ENCODE data around the gene AMD1.
"Not testable (repeated sequence)": the region's sequence is repeated elsewhere in the genome, so short reads cannot be mapped to it uniquely, and the experiment has no call there.

The AMD1 gene

DNA sequence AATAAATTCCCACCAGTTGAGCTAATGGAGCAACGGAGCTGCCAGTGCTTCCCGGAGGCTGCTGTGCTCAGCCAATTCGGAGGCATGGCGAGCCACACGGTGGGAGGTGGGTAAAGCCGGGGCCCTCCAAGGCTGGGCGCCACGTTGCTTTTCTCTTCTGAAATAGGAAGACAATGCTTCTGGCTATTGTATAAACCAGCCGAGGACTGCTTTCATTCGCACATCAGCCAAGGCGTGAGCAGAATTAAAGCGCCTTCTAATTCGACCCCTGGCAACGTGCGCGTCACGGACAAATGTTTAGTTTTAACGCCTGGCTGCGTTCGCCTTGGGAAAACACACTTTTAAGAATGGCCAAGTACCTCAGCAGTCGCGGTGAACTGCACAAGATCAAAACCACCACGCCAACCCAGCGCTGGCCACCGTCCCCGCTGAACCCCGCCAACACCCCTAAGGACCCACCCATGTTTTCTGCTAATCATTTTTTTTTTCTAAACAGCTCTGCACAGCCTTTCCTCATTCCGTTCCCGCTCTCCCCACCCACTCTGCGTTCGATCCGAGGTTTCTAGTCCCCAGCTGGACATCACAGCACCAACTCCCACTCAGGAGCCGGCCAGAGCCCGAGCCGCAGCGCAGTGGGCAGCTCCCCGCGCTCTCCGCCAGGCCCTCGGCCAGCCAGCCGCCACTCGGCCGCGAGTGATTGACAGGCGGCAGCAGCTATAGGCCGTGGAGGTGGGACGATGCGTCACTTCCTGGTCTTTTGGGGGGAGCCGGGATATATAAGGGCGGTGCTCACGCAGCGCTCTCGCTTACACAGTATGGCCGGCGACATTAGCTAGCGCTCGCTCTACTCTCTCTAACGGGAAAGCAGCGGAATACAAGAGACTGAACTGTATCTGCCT lies at the start of gene AMD1:
Gene AMD1, plus strand, starts transcription at position 805 of the 899 bp plus-strand sequence. CDS start 321 bp downstream, outside the sequence.
- no peaks in the 10 kb centered on the region for H3K27me3 ChIP-seq (ENCODE audit: insufficient read depth, low read length)
- H3K9ac ChIP-seq (ENCODE audit: low read depth, low read length) = peak within 1 kb of the TSS; percentile 90
- H3K27ac ChIP-seq (ENCODE audit: low read length) = peak within 1 kb of the TSS; percentile 78
- no peaks in the 10 kb centered on the region for H3K9me3 ChIP-seq (ENCODE audit: insufficient read depth, low read depth, low read length)
- peaks cover 10% of the 10 kb centered on the region; the same call in 1 of the 2 replicates for H3K4me1 ChIP-seq (ENCODE audit: insufficient read depth, low read length)
- H3K4me3 ChIP-seq (ENCODE audit: low read length) = peak within 1 kb of the TSS; percentile 100
- no peaks in the 10 kb centered on the region for H3K36me3 ChIP-seq (ENCODE audit: insufficient read depth, low read depth, low read length)

DNA sequence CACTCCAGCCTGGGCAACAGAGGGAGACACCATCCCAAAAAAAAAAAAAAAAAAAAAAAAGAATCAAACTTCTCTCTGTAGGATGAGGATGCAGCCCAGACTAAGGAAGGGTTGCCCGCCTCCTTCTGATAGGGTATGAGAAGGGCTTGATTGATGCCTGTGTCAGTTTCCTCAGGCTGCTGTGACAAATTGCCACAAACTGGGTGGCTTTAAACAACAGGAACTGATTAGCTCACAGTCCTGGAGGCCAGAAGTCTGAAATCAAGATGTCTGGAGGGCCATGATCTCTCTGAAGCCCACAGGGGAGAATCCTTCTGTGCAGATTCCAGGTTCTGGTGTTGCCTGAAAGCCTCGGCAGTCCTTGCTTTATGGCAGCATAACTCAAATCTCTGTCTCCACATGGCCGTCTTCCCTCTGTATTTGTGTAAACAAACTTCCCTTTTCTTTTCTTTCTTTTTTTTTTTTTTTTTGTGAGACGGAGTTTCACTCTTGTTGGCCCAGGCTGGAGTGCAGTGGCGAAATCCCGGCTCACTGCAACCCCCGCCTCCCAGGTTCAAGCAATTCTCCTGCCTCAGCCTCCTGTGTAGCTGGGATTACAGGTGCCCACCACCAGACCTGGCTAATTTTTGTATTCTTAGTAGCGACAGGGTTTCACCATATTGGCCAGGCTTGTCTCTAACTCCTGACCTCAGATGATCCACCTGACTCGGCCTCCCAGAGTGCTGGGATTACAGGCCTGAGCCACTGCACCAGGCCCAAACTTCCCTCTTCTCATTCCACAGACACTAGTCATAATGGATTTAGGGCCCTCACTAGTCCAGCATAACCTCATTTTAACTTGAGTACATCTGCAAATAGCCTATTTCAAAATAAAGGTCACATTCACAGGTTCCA lies 48.1 kb upstream of the AMD1 start:
- Histone ChIP-seq H3K36me3 (ENCODE audit: insufficient read depth, low read depth, low read length) (no peaks in the 10 kb centered on the region), H3K4me3 (ENCODE audit: low read length) (no peak overlapping the region), H3K4me1 (ENCODE audit: insufficient read depth, low read length) (no peaks in the 10 kb centered on the region), H3K9me3 (ENCODE audit: insufficient read depth, low read depth, low read length) (no peaks in the 10 kb centered on the region), H3K9ac (ENCODE audit: low read depth, low read length) (no peak overlapping the region), H3K27me3 (ENCODE audit: insufficient read depth, low read length) (no peaks in the 10 kb centered on the region), H3K27ac (ENCODE audit: low read length) (no peak overlapping the region)

DNA sequence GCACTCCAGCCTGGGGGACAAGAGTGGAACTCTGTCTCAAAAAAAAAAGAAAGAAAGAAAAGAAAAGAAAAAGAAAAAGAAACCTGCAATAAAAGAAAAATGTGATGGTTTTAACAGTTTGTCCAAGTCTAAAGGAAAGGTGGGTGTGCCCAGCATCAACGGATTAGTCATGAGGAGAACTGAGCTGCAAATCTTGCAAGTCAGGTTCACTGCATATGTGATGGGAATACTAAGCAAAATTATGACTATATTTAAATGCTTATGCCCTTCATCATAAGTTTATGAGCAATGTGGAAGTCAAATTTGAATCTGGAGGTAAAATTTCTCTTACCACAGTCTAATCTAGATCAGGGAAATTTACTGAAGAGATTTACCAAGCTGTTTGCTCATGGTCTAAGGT lies 46.2 kb upstream of the AMD1 start:
- Histone ChIP-seq H3K36me3 (ENCODE audit: insufficient read depth, low read depth, low read length) (no peaks in the 10 kb centered on the region), H3K4me1 (ENCODE audit: insufficient read depth, low read length) (no peaks in the 10 kb centered on the region), H3K4me3 (ENCODE audit: low read length) (no peak overlapping the region), H3K27me3 (ENCODE audit: insufficient read depth, low read length) (no peaks in the 10 kb centered on the region), H3K9me3 (ENCODE audit: insufficient read depth, low read depth, low read length) (no peaks in the 10 kb centered on the region), H3K27ac (ENCODE audit: low read length) (no peak overlapping the region), H3K9ac (ENCODE audit: low read depth, low read length) (no peak overlapping the region)

DNA sequence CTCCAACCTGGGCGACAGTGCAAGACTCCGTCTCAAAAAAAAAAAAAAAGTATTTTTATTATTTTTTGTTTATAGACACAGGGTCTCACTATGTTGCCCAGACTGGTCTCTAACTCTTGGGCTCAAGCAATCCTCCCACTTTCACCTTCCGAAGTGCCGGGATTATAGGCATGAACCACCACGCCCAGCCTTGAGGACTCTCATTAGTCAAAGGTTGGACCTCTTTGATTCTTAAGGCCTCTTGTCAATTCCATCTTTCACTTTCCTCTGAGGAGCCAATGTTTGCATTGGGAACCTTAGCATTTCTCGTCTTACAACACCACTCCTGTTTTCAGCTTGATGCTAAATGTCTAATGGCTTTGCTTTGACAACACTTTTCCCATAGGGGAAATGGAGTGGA lies 43.2 kb upstream of the AMD1 start:
- Histone ChIP-seq H3K36me3 (ENCODE audit: insufficient read depth, low read depth, low read length) (no peaks in the 10 kb centered on the region), H3K4me1 (ENCODE audit: insufficient read depth, low read length) (no peaks in the 10 kb centered on the region), H3K27me3 (ENCODE audit: insufficient read depth, low read length) (no peaks in the 10 kb centered on the region), H3K9ac (ENCODE audit: low read depth, low read length) (no peak overlapping the region), H3K4me3 (ENCODE audit: low read length) (no peak overlapping the region), H3K9me3 (ENCODE audit: insufficient read depth, low read depth, low read length) (no peaks in the 10 kb centered on the region), H3K27ac (ENCODE audit: low read length) (no peak overlapping the region)

DNA sequence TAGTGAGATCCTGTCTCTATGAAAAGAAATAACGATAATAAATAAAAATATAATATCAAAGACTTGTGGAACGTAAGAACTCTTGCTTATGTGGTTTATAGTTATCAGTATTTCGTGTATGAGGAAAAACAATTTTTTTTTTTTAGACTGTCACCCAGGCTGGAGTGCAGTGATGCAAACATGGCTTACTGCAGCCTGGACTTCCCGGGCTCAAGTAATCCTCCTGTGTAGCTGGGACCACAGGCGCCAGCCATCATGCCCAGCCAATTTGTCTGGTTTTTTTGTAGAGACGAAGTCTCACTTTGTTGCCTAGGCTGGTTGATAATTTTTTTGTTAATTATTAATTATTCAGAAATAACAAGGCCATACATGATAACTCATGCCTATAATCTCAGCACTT lies 40.8 kb upstream of the AMD1 start:
- Histone ChIP-seq H3K4me3 (ENCODE audit: low read length) (no peak overlapping the region), H3K4me1 (ENCODE audit: insufficient read depth, low read length) (no peaks in the 10 kb centered on the region)

DNA sequence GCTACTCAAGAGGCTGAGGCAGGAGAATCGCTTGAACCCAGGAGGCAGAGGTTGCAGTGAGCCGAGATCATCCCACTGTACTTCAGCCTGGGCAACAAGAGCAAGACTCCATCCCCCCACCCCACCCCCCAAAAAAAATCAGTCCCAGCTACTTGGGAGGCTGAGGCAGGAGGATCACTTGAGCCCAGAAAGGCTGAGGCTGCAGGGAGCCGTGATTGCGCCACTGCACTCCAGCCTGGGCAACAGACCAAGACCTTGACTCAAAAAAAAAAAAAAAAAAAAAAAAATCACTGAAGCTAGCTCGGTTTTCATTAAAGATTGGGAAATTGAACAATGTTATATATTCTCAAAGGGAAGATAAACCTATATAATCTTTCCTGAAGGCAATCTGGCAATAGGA lies 38.8 kb upstream of the AMD1 start:
- not testable (repeated sequence) for H3K4me3 ChIP-seq (ENCODE audit: low read length); H3K36me3 ChIP-seq (ENCODE audit: insufficient read depth, low read depth, low read length); H3K9me3 ChIP-seq (ENCODE audit: insufficient read depth, low read depth, low read length); H3K4me1 ChIP-seq (ENCODE audit: insufficient read depth, low read length); H3K27me3 ChIP-seq (ENCODE audit: insufficient read depth, low read length); H3K9ac ChIP-seq (ENCODE audit: low read depth, low read length); H3K27ac ChIP-seq (ENCODE audit: low read length)

More for the DNA sequence above, 40.8 kb upstream of the AMD1 start:
- Histone ChIP-seq H3K9ac (ENCODE audit: low read depth, low read length) (no peak overlapping the region), H3K36me3 (ENCODE audit: insufficient read depth, low read depth, low read length) (no peaks in the 10 kb centered on the region), H3K9me3 (ENCODE audit: insufficient read depth, low read depth, low read length) (no peaks in the 10 kb centered on the region), H3K27ac (ENCODE audit: low read length) (no peak overlapping the region), H3K27me3 (ENCODE audit: insufficient read depth, low read length) (no peaks in the 10 kb centered on the region)

DNA sequence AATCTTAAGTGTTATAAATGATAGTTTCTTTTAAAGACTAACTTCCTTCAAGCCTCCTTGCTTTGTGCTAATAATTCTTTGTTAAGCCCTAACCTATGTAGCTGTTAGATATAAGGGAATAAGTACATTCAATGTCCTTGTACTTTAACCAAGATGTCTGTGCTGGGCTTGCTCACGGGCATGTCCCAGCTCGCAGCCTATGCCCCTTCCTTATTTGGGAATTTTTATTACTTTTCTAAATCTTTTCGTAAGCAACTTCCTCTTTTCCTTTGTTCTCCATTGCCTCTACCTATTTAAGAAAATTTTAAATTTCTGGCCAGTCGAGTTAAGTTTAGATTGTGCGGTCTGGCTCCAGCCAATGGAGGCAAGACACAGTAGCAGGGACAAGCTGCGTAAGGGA lies 33.3 kb upstream of the AMD1 start:
- H3K4me3 ChIP-seq (ENCODE audit: low read length) = no peak overlapping the region
- no peak overlapping the region for H3K27ac ChIP-seq (ENCODE audit: low read length)
- H3K9me3 ChIP-seq (ENCODE audit: insufficient read depth, low read depth, low read length) = no peaks in the 10 kb centered on the region
- no peak overlapping the region for H3K9ac ChIP-seq (ENCODE audit: low read depth, low read length)
- H3K36me3 ChIP-seq (ENCODE audit: insufficient read depth, low read depth, low read length) = no peaks in the 10 kb centered on the region
- H3K27me3 ChIP-seq (ENCODE audit: insufficient read depth, low read length) = no peaks in the 10 kb centered on the region
- H3K4me1 ChIP-seq (ENCODE audit: insufficient read depth, low read length) = no peaks in the 10 kb centered on the region

DNA sequence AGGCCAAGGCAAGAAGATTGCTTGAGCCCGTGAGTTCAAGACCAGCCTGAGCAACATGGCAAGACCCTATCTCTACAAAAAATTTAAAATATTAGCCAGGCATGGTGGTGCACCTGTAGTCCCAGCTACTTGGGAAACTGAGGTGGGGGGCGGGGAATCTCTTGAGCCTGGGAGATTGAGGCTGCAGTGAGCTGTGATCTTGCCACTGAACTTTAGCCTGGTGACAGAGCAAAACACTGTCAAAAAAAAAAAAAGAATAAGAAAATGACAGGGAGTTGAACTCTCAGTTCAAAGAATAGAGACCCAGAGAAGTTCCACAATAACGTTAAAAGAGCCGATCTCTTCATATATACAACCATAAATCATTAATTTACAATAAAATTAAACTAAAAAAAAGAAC lies 24.8 kb upstream of the AMD1 start:
- no peaks in the 10 kb centered on the region for H3K9me3 ChIP-seq (ENCODE audit: insufficient read depth, low read depth, low read length)
- H3K4me3 ChIP-seq (ENCODE audit: low read length) = no peak overlapping the region
- H3K27me3 ChIP-seq (ENCODE audit: insufficient read depth, low read length) = no peaks in the 10 kb centered on the region
- no peaks in the 10 kb centered on the region for H3K4me1 ChIP-seq (ENCODE audit: insufficient read depth, low read length)
- H3K36me3 ChIP-seq (ENCODE audit: insufficient read depth, low read depth, low read length) = no peaks in the 10 kb centered on the region
- H3K27ac ChIP-seq (ENCODE audit: low read length) = no peak overlapping the region
- H3K9ac ChIP-seq (ENCODE audit: low read depth, low read length) = no peak overlapping the region

DNA sequence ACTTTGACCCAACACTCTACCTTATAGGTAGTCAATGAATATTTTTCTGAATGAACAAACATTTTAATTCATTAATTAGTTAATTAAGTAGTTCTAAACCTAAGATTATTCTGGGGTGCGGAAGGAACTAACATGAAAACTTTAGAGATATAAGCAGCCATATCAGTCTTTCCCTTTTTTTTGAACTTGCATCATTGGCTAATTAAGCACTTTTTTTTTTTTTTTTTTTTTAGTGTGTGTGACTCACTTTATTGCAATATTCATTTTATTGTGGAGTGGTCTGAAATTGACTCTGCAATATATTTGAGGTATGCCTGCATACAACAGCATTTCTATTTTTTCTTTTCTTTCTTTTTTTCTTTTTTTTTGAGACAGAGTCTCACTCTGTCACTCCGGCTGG lies 21.8 kb upstream of the AMD1 start:
- H3K4me1 ChIP-seq (ENCODE audit: insufficient read depth, low read length) = no peaks in the 10 kb centered on the region
- no peaks in the 10 kb centered on the region for H3K36me3 ChIP-seq (ENCODE audit: insufficient read depth, low read depth, low read length)
- no peaks in the 10 kb centered on the region for H3K9me3 ChIP-seq (ENCODE audit: insufficient read depth, low read depth, low read length)
- no peak overlapping the region for H3K9ac ChIP-seq (ENCODE audit: low read depth, low read length)
- H3K4me3 ChIP-seq (ENCODE audit: low read length) = no peak overlapping the region
- H3K27me3 ChIP-seq (ENCODE audit: insufficient read depth, low read length) = no peaks in the 10 kb centered on the region
- H3K27ac ChIP-seq (ENCODE audit: low read length) = no peak overlapping the region

DNA sequence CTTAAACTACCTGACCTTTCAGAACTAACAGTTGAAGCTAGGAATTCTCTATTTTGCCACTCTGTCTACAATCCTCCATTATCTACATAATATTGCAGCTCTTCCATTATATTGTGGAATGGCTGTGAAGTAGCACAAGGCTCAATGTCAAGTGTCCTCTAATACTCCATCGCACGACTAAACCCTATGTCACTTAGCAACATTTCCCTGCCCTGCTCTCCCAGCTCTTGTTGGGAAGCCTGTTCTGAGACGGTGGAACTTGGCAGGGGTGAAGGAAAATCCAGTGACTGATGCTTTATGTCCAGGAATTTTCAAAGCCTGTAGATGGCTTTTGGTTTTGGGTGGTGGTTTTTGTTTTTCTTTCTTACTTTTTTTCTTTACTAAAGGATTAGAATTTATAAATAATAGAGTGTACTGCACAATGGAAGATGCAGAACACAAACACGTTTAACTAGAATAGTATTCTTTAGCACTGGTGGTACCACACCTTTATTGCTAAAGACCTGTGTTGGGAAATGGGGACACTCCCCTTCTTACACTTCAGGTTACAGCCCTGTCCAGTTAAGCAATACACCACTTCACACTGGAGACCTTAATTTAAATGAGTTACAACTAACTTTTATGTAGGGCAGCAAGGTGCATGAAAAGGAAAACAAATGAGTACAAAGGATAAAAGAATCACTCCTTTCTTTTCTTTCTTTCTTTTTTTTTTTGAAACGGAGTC lies 20.7 kb upstream of the AMD1 start:
- Histone ChIP-seq H3K4me1 (ENCODE audit: insufficient read depth, low read length) (no peaks in the 10 kb centered on the region), H3K27ac (ENCODE audit: low read length) (no peak overlapping the region), H3K27me3 (ENCODE audit: insufficient read depth, low read length) (no peaks in the 10 kb centered on the region), H3K36me3 (ENCODE audit: insufficient read depth, low read depth, low read length) (no peaks in the 10 kb centered on the region), H3K9ac (ENCODE audit: low read depth, low read length) (no peak overlapping the region), H3K4me3 (ENCODE audit: low read length) (no peak overlapping the region), H3K9me3 (ENCODE audit: insufficient read depth, low read depth, low read length) (no peaks in the 10 kb centered on the region)

DNA sequence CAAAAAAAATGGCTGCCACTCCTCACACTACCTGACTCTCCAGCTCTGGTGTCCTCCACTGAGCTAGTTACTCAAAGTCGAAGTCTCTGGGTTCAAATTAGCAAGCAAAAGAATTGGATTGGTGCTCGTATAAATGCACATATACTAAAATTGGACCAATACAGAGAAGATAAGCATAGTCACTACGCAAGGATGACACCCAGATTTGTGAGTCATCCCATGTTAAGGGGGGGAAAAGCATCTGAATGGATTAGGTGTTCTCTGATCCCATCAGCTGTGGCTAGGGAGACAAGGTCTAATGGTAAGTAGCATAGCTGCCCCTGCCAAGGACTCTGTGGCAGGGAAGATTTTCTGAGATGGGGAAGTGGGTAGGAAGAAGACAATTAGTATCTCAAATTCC lies 18.3 kb upstream of the AMD1 start:
- no peaks in the 10 kb centered on the region for H3K36me3 ChIP-seq (ENCODE audit: insufficient read depth, low read depth, low read length)
- H3K27me3 ChIP-seq (ENCODE audit: insufficient read depth, low read length) = no peaks in the 10 kb centered on the region
- no peaks in the 10 kb centered on the region for H3K9me3 ChIP-seq (ENCODE audit: insufficient read depth, low read depth, low read length)
- no peak overlapping the region for H3K27ac ChIP-seq (ENCODE audit: low read length)
- H3K4me1 ChIP-seq (ENCODE audit: insufficient read depth, low read length) = no peaks in the 10 kb centered on the region
- H3K4me3 ChIP-seq (ENCODE audit: low read length) = no peak overlapping the region
- H3K9ac ChIP-seq (ENCODE audit: low read depth, low read length) = no peak overlapping the region
